ENCODE data around the gene MPC1L. TPM values are rescaled to one million over a fixed set of nuclear protein-coding genes. Genes with fewer than 3 reads are reported as not detected.
"Not testable (repeated sequence)": the region's sequence is repeated elsewhere in the genome, so short reads cannot be mapped to it uniquely, and the experiment has no call there.

Gene MPC1L
- total RNA-seq = not detected in 2 replicates

DNA sequence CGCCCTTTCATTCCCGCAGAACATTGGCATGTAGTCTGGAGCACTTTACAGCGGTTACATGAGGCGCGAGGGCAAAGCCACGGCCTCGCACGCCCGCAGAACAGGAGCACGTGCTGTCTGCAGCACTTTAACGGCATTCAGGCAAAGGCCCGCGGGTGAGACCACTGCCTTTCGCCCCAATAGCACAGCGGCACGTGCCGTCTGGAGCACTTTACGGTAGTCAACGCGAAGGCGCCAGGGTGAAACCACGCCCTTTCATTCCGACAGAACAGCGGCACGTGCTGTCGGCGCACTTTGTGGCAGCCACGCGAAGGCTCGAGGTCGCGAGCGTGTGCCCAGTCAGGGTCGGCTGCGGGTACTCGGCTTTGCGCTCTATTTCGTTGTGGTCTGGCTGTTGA is at the start of gene MPC1L:
MPC1L (plus strand) TSS at position 290 of the 398 bp plus-strand sequence. CDS start 138 bp downstream, outside the sequence.
- no peak for DNase-seq
- Mint-ChIP-seq H3K27me3 (no peaks in the 10 kb centered on the region), H3K9me3 (no peaks in the 10 kb centered on the region), H3K27ac (no peak within 1 kb of the TSS), H3K4me1 (no peaks in the 10 kb centered on the region), H3K4me3 (no peak within 1 kb of the TSS), H3K36me3 (ENCODE audit: low read depth) (peaks cover 8% of the 10 kb centered on the region)
- intact Hi-C loops (cut with micrococcal nuclease) = no loop called here

DNA sequence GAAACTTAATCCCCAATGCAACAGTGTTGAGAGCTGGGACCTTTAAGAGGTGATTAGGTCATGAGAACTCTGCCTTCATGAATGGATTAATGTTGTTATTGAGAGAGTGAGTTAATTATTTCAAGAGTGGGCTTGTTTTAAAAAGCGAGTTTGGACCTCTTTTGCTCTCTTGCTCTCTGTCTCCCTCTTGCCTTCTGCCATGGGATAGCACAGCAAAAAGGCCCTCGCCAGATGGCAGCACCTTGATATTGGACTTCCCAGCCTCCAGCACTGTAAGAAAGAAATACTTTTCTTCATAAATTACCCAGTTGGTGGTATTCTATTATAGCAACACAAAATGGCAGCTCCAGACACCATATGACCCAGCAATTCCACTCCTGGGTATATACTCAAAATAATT is 49.5 kb upstream of the MPC1L start:
- H3K27me3 Mint-ChIP-seq = no peaks in the 10 kb centered on the region
- H3K36me3 Mint-ChIP-seq (ENCODE audit: low read depth) = no peaks in the 10 kb centered on the region
- H3K4me3 Mint-ChIP-seq = no peak overlapping the region
- intact Hi-C loops (cut with micrococcal nuclease) = no loop called here
- H3K9me3 Mint-ChIP-seq = no peaks in the 10 kb centered on the region
- no peak overlapping the region for H3K27ac Mint-ChIP-seq
- H3K4me1 Mint-ChIP-seq = peaks cover 15% of the 10 kb centered on the region
- DNase-seq = peak; percentile 74

- DNase-seq; H3K9me3 Mint-ChIP-seq; H3K27me3 Mint-ChIP-seq; H3K36me3 Mint-ChIP-seq (ENCODE audit: low read depth); intact Hi-C loops (cut with micrococcal nuclease); H3K27ac Mint-ChIP-seq; H3K4me3 Mint-ChIP-seq: not testable (repeated sequence)
- peaks cover 13% of the 10 kb centered on the region for H3K4me1 Mint-ChIP-seq
These were observed 47.8 kb upstream of the MPC1L start for GRCh38 chrX:40575411-40575810.

DNA sequence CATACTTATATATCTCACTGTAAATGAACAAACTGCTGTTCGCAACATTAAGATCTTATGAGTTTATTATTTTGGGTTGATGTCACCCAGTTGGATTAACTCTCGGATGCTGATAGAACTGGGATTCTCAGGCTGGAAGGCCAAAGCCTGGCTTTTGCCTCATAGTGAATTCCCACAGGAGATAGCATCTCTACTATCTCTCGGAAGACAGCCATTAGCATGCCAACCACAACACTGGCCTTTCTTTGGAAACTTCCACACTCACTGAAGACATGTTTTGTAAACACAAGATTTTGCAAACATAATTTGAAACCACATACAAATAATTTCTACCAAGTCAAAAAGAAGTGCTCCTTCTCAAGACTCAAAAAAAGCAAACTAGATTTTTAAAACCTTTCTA is 46.9 kb upstream of the MPC1L start:
- Mint-ChIP-seq H3K27ac (no peak overlapping the region), H3K36me3 (ENCODE audit: low read depth) (no peaks in the 10 kb centered on the region), H3K4me3 (no peak overlapping the region), H3K4me1 (peaks cover 5% of the 10 kb centered on the region), H3K27me3 (no peaks in the 10 kb centered on the region), H3K9me3 (no peaks in the 10 kb centered on the region)
- intact Hi-C loops (cut with micrococcal nuclease) = no loop called here
- DNase-seq = no peak

GRCh38 chrX:40578039-40578695 is 45.1 kb upstream of the MPC1L start:
- H3K4me3 Mint-ChIP-seq = no peak overlapping the region
- no peak for DNase-seq
- peaks cover 13% of the 10 kb centered on the region for H3K4me1 Mint-ChIP-seq
- H3K36me3 Mint-ChIP-seq (ENCODE audit: low read depth) = no peaks in the 10 kb centered on the region
- H3K27ac Mint-ChIP-seq = no peak overlapping the region
- no peaks in the 10 kb centered on the region for H3K9me3 Mint-ChIP-seq
- intact Hi-C loops (cut with micrococcal nuclease) = no loop called here
- H3K27me3 Mint-ChIP-seq = no peaks in the 10 kb centered on the region

GRCh38 chrX:40579141-40579540 is 44.1 kb upstream of the MPC1L start:
- DNase-seq = no peak
- no peaks in the 10 kb centered on the region for H3K27me3 Mint-ChIP-seq
- H3K4me1 Mint-ChIP-seq = peaks cover 19% of the 10 kb centered on the region
- no peaks in the 10 kb centered on the region for H3K9me3 Mint-ChIP-seq
- intact Hi-C loops (cut with micrococcal nuclease) = no loop called here
- H3K4me3 Mint-ChIP-seq = no peak overlapping the region
- H3K36me3 Mint-ChIP-seq (ENCODE audit: low read depth) = no peaks in the 10 kb centered on the region
- H3K27ac Mint-ChIP-seq = no peak overlapping the region

DNA sequence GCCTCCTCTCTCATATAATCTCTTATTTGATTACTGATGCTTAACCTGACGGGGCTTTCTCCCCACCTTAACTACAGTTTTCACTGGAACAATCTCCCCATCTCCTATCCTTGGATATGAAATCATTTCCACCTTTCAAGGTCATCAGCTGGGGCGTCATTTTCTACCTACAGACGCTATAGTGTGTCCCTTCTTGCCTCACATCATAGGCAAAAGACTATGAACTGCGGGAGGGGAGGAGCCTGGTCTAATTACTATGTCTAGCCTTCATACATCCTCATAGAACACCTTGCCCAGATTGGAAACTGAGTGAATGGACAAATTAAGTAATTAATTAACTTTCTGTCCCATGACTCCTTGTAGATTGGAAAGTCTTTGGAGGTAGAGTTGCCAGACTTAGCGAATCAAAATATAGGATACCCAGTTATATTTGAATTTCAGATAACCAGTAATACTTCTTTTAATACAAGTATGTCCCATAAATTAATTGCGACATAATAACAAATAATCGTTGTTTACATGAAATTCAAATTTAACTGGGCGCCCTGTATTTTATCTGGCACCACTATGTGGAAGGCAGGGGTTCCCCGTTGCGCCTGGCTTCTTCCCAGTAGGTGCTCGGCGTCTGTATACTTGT is 43.2 kb upstream of the MPC1L start:
- no peak for DNase-seq
- Mint-ChIP-seq H3K4me3 (peak overlapping the region; percentile 91), H3K9me3 (no peaks in the 10 kb centered on the region)

DNA sequence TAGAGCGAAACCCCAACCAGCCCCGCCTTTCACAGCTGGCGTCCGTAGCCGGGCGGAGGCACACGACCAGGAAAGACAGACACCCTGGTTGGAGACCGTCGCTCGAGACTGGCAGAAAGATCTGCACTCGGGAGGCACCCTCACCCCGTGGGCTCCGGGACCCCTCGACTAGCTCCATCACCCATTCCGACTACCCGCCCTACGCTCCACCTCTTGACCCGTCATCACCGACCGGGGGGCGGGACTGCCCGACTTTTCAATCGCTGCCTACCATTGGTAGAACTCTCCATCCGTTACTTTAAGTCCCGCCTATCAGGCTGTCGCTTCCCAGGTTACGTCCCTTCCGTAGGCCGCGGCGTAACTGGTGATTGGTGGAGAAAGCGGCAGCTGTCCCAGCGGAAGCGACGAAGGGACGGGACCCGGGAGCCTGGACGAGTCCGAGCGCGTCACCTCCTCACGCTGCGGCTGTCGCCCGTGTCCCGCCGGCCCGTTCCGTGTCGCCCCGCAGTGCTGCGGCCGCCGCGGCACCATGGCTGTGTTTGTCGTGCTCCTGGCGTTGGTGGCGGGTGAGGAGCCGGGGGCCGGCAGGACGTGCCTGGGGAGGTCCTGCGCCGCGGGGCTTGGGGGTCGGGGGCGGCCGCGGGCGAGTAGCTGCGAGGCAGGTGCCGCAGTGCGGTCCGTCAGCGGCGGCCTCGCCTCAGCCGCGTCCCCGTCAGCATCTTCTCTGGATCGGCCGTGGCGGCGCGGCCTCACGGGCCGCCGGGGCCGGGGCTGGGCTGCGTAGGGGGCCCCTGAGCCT is 42.5 kb upstream of the MPC1L start, which contains the start of gene ATP6AP2:
ATP6AP2 (plus strand) TSS at position 434 of the 799 bp plus-strand sequence; CDS start at position 530, 96 bp downstream.
- H3K4me1 Mint-ChIP-seq = peaks cover 19% of the 10 kb centered on the region
- H3K4me3 Mint-ChIP-seq = peak within 1 kb of the TSS; percentile 91
- DNase-seq = peak; percentile 97
- no peaks in the 10 kb centered on the region for H3K27me3 Mint-ChIP-seq
- H3K27ac Mint-ChIP-seq = peak within 1 kb of the TSS; percentile 95
- no peaks in the 10 kb centered on the region for H3K36me3 Mint-ChIP-seq (ENCODE audit: low read depth)
- H3K9me3 Mint-ChIP-seq = no peaks in the 10 kb centered on the region
- intact Hi-C loops (cut with micrococcal nuclease) = loop anchor here (2.0 to 5.0 kb wide), 2 partner anchors 66 to 157 kb away; partner anchors contain the start of genes CXorf38 and MED14

More for the DNA sequence above, 43.2 kb upstream of the MPC1L start:
- H3K27me3 Mint-ChIP-seq = no peaks in the 10 kb centered on the region
- H3K27ac Mint-ChIP-seq = peak overlapping the region; percentile 95
- no peaks in the 10 kb centered on the region for H3K36me3 Mint-ChIP-seq (ENCODE audit: low read depth)
- H3K4me1 Mint-ChIP-seq = peaks cover 19% of the 10 kb centered on the region
- intact Hi-C loops (cut with micrococcal nuclease) = loop anchor here (2.0 to 5.0 kb wide), 2 partner anchors 67 to 157 kb away; partner anchors contain the start of genes CXorf38 and MED14

- H3K27me3 Mint-ChIP-seq = no peaks in the 10 kb centered on the region
- peaks cover 22% of the 10 kb centered on the region for H3K4me1 Mint-ChIP-seq
- H3K27ac Mint-ChIP-seq = peak overlapping the region; percentile 62
- peak; percentile 74 for DNase-seq
- peak overlapping the region; percentile 76 for H3K4me3 Mint-ChIP-seq
- H3K9me3 Mint-ChIP-seq = no peaks in the 10 kb centered on the region
- H3K36me3 Mint-ChIP-seq (ENCODE audit: low read depth) = no peaks in the 10 kb centered on the region
- intact Hi-C loops (cut with micrococcal nuclease) = loop anchor here (2.0 to 5.0 kb wide), 2 partner anchors 65 to 156 kb away; partner anchors contain the start of genes CXorf38 and MED14
These were observed 41.8 kb upstream of the MPC1L start for GRCh38 chrX:40581336-40581920.

- peaks cover 22% of the 10 kb centered on the region for H3K4me1 Mint-ChIP-seq
- not testable (repeated sequence) for H3K27ac Mint-ChIP-seq; H3K9me3 Mint-ChIP-seq; H3K36me3 Mint-ChIP-seq (ENCODE audit: low read depth); DNase-seq; H3K27me3 Mint-ChIP-seq
- intact Hi-C loops (cut with micrococcal nuclease) = loop anchor here (5.0 kb wide), 1 partner anchor 155 kb away; the partner anchor contains the start of gene MED14
- H3K4me3 Mint-ChIP-seq = peak overlapping the region; percentile 76
These were observed 41.0 kb upstream of the MPC1L start for GRCh38 chrX:40582178-40582577.

DNA sequence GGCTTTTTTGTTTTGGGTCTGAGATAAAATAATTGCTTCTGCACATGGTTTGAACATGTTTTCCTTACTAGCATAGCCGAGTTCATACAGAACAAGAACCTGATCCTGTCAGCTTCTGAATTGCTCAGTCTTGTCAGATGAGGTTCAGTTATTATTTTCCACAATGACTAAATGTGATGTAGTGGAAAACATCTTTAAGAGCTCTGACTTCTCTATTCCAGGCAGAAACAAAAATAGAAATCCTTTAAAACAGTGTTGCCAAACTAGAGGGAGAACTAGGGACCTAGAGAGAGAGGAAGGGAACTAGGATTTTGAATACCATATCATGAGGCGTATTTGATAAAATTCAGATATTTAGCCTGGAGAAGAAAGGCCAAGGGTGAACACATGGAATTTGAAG is 40.4 kb upstream of the MPC1L start:
- DNase-seq = no peak
- no peaks in the 10 kb centered on the region for H3K36me3 Mint-ChIP-seq (ENCODE audit: low read depth)
- H3K4me1 Mint-ChIP-seq = peaks cover 26% of the 10 kb centered on the region
- no peaks in the 10 kb centered on the region for H3K9me3 Mint-ChIP-seq
- intact Hi-C loops (cut with micrococcal nuclease) = loop anchor here (5.0 kb wide), 1 partner anchor 154 kb away; the partner anchor contains the start of gene MED14
- H3K4me3 Mint-ChIP-seq = peak overlapping the region; percentile 76
- peak overlapping the region; percentile 5 for H3K27ac Mint-ChIP-seq
- H3K27me3 Mint-ChIP-seq = no peaks in the 10 kb centered on the region

DNA sequence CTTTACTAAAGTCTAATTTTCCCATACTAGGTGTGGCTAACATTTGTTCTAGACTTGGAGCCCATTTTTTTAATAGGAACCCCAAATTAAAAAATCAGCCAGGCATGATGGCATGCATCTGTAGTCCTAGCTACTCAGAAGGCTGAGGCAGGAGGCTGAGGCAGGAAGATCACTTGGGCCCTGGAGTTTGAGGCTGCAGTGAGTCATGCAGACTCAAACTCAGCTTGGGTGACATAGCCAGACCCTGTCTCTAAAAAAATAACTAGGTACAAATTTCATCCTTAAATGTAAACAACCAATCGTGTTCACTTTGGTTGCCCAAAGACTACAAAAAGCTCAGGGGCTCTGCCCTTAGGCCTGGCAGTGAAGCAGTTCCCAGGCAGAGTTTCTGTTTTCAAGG is 35.6 kb upstream of the MPC1L start:
- H3K9me3 Mint-ChIP-seq; H3K27ac Mint-ChIP-seq; H3K4me3 Mint-ChIP-seq; H3K36me3 Mint-ChIP-seq (ENCODE audit: low read depth); H3K27me3 Mint-ChIP-seq: not testable (repeated sequence)
- H3K4me1 Mint-ChIP-seq = peaks cover 32% of the 10 kb centered on the region
- peak; percentile 56 for DNase-seq
- intact Hi-C loops (cut with micrococcal nuclease) = loop anchor here (5.0 kb wide), 1 partner anchor 45 kb away; no protein-coding TSS in a partner anchor

DNA sequence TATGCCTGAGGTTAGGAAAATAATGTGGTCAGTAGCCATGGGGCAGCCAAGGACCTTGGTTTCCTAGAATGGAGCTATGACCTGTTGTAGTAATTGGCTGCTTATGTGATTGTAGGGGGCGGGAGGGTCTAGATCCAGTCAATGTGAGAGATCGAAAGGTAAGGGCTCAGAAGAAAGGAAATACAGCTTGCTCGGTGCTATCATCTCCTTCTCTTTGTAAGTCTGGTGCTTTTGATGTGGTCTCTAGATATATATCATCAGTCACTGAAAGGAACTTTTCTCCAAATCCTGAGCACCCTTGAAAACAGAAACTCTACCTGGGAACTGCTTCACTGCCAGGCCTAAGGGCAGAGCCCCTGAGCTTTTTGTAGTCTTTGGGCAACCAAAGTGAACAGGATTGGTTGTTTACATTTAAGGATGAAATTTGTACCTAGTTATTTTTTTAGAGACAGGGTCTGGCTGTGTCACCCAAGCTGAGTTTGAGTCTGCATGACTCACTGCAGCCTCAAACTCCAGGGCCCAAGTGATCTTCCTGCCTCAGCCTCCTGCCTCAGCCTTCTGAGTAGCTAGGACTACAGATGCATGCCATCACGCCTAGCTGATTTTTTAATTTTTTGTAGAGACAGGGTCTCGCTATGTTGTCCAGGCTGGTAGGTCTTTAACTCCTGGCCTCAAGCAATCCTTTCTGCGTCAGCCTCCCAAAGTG is 33.5 kb upstream of the MPC1L start:
- not testable (repeated sequence) for H3K9me3 Mint-ChIP-seq
- peak overlapping the region; percentile 43 for H3K4me3 Mint-ChIP-seq
- DNase-seq = peak; percentile 76

More for the DNA sequence above, 33.5 kb upstream of the MPC1L start:
- Mint-ChIP-seq H3K4me1 (peaks cover 22% of the 10 kb centered on the region), H3K36me3 (ENCODE audit: low read depth) (peaks cover 22% of the 10 kb centered on the region), H3K27ac (peak overlapping the region; percentile 42)
- H3K27me3 Mint-ChIP-seq = not testable (repeated sequence)
- intact Hi-C loops (cut with micrococcal nuclease) = loop anchor here (5.0 kb wide), 1 partner anchor 47 kb away; no protein-coding TSS in a partner anchor
